ENCODE data around the gene ADGRV1.

DNA sequence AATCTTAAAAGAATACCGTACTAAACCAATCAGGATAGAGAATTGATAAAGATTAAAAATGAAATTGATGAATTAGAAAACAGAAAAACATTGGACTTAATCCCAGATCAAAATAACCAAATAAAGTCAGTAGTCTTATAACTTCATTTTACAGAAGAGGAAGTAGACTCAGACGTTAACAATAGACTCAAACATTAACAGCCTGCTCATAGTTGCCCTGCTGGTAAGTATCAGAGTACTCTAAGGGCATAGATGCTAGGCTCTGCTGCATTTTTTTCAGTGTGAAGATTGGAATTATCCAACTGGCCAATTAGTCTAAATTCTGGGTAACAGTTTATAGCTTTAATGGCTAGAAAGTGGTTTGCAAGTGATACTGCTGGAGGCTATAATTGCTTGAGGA is 42.9 kb downstream of the ADGRV1 start:
- TF ChIP-seq, protein P1, sequence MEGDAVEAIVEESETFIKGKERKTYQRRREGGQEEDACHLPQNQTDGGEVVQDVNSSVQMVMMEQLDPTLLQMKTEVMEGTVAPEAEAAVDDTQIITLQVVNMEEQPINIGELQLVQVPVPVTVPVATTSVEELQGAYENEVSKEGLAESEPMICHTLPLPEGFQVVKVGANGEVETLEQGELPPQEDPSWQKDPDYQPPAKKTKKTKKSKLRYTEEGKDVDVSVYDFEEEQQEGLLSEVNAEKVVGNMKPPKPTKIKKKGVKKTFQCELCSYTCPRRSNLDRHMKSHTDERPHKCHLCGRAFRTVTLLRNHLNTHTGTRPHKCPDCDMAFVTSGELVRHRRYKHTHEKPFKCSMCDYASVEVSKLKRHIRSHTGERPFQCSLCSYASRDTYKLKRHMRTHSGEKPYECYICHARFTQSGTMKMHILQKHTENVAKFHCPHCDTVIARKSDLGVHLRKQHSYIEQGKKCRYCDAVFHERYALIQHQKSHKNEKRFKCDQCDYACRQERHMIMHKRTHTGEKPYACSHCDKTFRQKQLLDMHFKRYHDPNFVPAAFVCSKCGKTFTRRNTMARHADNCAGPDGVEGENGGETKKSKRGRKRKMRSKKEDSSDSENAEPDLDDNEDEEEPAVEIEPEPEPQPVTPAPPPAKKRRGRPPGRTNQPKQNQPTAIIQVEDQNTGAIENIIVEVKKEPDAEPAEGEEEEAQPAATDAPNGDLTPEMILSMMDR (IDR thresholded peaks at IDR 0.05), result no peak
- no peak for TF ChIP-seq POLR2A (IDR thresholded peaks at IDR 0.05)
